Kidney epithelial cell (primary cell): ENCODE data around the gene LEF1. TPM values are rescaled to one million over a fixed set of nuclear protein-coding genes. Genes with fewer than 3 reads are reported as not detected.

Experiments used
- DNase-seq: peaks from one replicate; pipeline ENCODE4 v3.0.0-alpha.2; 2010; ENCODE audit warnings: low read depth
- H3K27me3 ChIP-seq: 2 replicates; pipeline ENCODE4 v1.6.0; 2011; ENCODE audit warnings: low read length; ENCODE audit not compliant: control insufficient read depth, insufficient read depth
- H3K36me3 ChIP-seq: 2 replicates; pipeline ENCODE4 v1.5.1; 2011; ENCODE audit warnings: low read length; ENCODE audit not compliant: control insufficient read depth, insufficient read depth
- H3K4me3 ChIP-seq: 2 replicates; pipeline ENCODE4 v1.5.1; 2011; ENCODE audit warnings: low read depth, mild to moderate bottlenecking, control low read depth, low read length
- CTCF ChIP-seq: IDR thresholded peaks from 2 replicates; pipeline ENCODE4 v1.5.1; 2011; ENCODE audit warnings: mild to moderate bottlenecking, moderate library complexity, low read length, control low read depth, inconsistent platforms; ENCODE audit not compliant: insufficient read depth, poor library complexity, severe bottlenecking
- total RNA-seq: library from RNA; depleted of rRNA; stranded (reverse); fragments of >200 nt; gene quantifications from 2 replicates; pipeline ENCODE4 v1.2.3, GENCODE V29; 2015

LEF1 gene
- total RNA-seq, 1 donor from 2014 or later, result 13.2 TPM

DNA sequence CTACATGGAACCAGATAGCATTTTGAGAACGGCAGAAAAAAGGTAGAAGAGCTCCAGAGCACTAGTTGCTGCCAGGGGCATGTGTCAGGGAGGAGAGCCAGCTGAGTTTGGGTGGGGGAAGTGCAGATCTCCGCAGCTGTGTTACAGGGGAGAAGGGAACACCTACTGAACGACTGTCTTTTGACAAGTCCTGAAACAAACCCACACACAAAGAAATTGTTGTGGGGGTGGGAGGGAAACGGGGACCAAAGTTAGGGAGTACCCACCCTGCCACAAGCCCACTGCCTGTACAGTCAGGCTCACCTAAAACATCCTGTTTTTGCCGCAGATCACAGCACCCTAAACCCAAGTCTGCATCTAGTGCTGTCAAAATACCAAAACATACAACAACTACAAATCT is 55.5 kb downstream of the LEF1 start:
- TF ChIP-seq CTCF, result no peak
- H3K36me3 ChIP-seq, result no peaks in the 10 kb centered on the region
- DNase-seq, result no peak
- H3K4me3 ChIP-seq, result no peak overlapping the region
- no peaks in the 10 kb centered on the region for H3K27me3 ChIP-seq

DNA sequence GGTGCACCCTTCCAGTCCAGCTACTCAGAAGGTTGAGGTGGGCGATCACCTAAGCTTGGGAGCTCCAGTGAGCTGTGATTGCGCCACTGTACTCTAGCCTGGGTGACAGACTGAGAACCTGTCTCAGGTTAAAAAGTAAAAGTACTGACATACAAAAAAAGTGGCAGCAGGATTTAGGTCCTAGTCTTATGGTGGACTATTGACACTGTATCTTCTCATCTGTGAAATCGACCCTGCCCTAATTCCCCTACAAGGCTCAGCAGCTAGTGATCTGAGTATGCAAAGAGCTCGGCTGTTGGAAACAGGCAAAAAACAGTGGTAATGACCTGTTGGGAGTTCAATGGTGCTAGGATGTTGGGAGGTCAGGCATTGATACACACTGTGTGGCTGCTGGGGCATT is 57.0 kb downstream of the LEF1 start:
- H3K27me3 ChIP-seq, result no peaks in the 10 kb centered on the region
- H3K4me3 ChIP-seq, result no peak overlapping the region
- H3K36me3 ChIP-seq, result no peaks in the 10 kb centered on the region
- no peak for TF ChIP-seq CTCF
- DNase-seq, result no peak

GRCh38 chr4:108110450-108110849 is 58.3 kb downstream of the LEF1 start:
- Histone ChIP-seq H3K4me3 (no peak overlapping the region), H3K36me3 (no peaks in the 10 kb centered on the region), H3K27me3 (no peaks in the 10 kb centered on the region)
- no peak for DNase-seq
- no peak for TF ChIP-seq CTCF

DNA sequence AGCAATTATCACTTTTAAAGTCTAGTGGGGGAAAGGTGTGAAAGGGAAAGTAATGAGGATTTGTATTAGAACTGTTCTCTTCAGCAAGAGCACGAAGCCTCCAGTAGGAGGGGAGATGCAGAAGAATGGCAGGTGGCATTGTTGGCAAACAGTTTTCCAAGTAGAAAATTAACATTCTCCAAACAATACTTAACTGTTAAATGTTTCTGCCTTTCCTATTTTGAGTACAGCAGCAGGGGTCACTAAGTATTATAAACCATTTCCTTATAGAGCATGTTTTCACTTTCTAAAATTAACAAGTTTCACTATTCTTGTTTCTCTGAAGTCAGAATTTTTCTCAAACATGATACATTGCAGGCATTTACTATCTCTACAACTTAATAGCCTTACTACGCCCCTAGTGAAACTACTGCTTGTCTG is 58.7 kb downstream of the LEF1 start:
- DNase-seq, result no peak
- no peak overlapping the region for H3K4me3 ChIP-seq
- peak; percentile 2 for TF ChIP-seq CTCF
- no peaks in the 10 kb centered on the region for H3K36me3 ChIP-seq
- H3K27me3 ChIP-seq, result no peaks in the 10 kb centered on the region

DNA sequence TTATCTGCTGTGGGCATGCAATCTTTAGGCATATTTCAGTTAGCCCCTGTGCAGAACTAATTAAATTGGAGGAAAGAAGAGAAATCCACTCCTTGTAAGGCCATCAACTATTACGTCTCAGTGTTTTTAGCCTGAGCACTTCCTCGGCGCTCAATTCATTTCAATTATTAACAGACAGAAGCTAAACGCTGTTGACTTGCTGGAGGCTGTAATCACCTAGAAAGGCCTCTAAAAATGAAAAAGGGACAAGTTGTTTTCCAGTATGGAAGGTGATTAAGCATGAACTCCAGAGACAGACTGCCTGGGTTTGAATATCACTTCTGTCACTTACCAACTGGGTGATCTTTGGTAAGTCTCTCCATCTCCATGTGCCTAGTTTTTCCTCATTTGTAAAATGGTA is 59.6 kb downstream of the LEF1 start:
- H3K36me3 ChIP-seq, result no peaks in the 10 kb centered on the region
- no peak overlapping the region for H3K4me3 ChIP-seq
- no peak for TF ChIP-seq CTCF
- DNase-seq, result no peak
- no peaks in the 10 kb centered on the region for H3K27me3 ChIP-seq

- H3K27me3 ChIP-seq, result no peaks in the 10 kb centered on the region
- TF ChIP-seq CTCF, result no peak
- no peak for DNase-seq
- no peaks in the 10 kb centered on the region for H3K36me3 ChIP-seq
- H3K4me3 ChIP-seq, result no peak overlapping the region
Measured at GRCh38 chr4:108107729-108108382, 60.9 kb downstream of the LEF1 start.
